Measurements from ENCODE around the gene DEGS2.

DNA sequence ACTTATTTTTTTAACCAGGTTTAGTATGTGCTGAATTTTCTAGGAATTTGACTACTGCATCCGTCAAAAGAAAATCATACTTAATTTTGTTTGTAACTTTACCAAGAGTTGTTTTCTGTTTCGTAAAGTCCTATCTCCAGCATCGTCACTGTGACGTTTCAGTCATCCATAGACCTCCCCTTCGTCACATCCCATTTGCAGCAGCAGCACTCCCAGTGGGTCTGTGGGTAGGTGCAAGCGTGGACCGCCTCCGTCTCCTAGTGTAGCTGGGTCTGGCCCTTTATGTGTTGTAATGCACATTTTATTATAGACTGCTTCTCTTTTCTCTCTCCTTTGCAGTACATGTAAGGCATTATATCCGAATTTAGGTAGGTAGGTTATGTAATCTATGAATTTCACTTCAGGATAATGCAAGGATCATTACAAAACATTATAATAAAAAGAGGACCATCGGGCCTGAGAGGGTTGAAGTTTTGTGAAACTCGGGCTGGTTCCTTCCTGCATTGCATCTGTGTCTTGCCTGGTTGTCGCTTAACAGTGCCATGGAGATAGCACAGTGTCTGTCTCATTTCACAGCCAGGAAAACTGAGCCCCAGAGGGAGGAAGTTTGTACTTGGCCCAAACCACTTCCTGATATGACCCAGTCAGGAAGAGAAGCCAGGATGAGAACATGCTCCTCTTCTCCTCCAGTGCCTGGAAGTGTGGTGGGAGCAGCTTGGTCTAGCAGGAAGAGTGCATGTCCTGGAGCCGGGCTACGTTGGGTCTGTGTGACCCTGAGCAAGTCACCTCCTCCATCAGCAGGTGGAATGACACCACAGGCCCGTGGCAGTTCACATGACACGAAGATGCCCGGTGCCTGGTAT, 53.0 kb downstream of the DEGS2 start:
- no peak for TF ChIP-seq NFE2L1 (CRISPR knock-in tag; IDR thresholded peaks at IDR 0.05)
- no peak for TF ChIP-seq SP1 (CRISPR knock-in tag; conservative IDR thresholded peaks at IDR 0.05)
- no peak for TF ChIP-seq EMX1 (CRISPR knock-in tag; IDR thresholded peaks at IDR 0.05)
- TF ChIP-seq IRF2 (CRISPR knock-in tag; IDR thresholded peaks at IDR 0.05; ENCODE audit: borderline replicate concordance, low read depth), result no peak
- TF ChIP-seq, protein P1, sequence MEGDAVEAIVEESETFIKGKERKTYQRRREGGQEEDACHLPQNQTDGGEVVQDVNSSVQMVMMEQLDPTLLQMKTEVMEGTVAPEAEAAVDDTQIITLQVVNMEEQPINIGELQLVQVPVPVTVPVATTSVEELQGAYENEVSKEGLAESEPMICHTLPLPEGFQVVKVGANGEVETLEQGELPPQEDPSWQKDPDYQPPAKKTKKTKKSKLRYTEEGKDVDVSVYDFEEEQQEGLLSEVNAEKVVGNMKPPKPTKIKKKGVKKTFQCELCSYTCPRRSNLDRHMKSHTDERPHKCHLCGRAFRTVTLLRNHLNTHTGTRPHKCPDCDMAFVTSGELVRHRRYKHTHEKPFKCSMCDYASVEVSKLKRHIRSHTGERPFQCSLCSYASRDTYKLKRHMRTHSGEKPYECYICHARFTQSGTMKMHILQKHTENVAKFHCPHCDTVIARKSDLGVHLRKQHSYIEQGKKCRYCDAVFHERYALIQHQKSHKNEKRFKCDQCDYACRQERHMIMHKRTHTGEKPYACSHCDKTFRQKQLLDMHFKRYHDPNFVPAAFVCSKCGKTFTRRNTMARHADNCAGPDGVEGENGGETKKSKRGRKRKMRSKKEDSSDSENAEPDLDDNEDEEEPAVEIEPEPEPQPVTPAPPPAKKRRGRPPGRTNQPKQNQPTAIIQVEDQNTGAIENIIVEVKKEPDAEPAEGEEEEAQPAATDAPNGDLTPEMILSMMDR (IDR thresholded peaks at IDR 0.05), result no peak
- no peak for TF ChIP-seq TCF7 (CRISPR knock-in tag; IDR thresholded peaks at IDR 0.05; ENCODE audit: low read depth)
- TF ChIP-seq, protein P2, sequence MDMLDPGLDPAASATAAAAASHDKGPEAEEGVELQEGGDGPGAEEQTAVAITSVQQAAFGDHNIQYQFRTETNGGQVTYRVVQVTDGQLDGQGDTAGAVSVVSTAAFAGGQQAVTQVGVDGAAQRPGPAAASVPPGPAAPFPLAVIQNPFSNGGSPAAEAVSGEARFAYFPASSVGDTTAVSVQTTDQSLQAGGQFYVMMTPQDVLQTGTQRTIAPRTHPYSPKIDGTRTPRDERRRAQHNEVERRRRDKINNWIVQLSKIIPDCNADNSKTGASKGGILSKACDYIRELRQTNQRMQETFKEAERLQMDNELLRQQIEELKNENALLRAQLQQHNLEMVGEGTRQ (CRISPR knock-in tag; IDR thresholded peaks at IDR 0.05), result no peak
- no peak for TF ChIP-seq CBFB (CRISPR knock-in tag; IDR thresholded peaks at IDR 0.05; ENCODE audit: low read depth)

All from WTC11 (cell line).